ENCODE data around the gene CASZ1. TPM values are rescaled to one million over a fixed set of nuclear protein-coding genes. Genes with fewer than 3 reads are reported as not detected.

The CASZ1 gene
- total RNA-seq, 1 experiment from 2014 or later: 3.9 TPM

DNA sequence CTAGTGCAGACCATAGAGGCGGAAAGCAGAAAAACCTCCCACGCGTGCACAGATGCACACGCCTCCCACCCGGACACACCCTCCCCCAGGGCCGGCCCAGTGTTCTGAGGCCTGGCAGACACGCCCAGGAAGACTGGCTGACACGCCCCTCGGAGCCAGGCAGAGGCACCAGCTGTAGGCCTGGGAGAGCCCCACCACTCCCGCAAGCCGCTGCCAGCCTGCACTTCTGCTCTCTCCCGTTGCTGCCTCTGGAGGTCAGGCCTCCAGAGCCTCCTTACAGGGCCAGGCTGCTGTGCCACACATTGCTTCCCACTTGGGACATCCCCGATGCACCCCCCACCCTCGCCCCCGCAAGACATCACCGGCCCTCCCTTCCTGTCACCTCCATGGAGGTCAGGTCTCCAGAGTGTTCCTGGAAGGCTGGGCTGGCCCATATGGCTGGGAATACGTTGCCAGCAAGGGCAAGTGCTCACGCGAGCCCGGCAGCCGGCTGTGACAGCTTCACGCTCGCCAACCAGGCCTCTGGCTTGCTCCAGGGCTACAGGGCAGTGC is 40.4 kb downstream of the CASZ1 start:
- Histone ChIP-seq H3K23ac (ENCODE audit: insufficient read length, low read depth, low read length) (no peak overlapping the region), H3K79me1 (ENCODE audit: insufficient read depth, low read depth, low read length, poor library complexity, severe bottlenecking) (no peaks in the 10 kb centered on the region), H3T11ph (ENCODE audit: low read length) (no peak overlapping the region), H3K4me1 (ENCODE audit: insufficient read depth, low read length) (no peaks in the 10 kb centered on the region; the same call in 1 of the 2 replicates), H2BK12ac (ENCODE audit: insufficient read length, low read depth, low read length) (no peak overlapping the region), H2AK5ac (ENCODE audit: insufficient read length, low read length) (no peak overlapping the region), H2BK15ac (ENCODE audit: low read depth, low read length) (no peak overlapping the region), H3K9me3 (ENCODE audit: control insufficient read depth, low read depth, low read length) (no peaks in the 10 kb centered on the region), H4K8ac (replicated peaks; ENCODE audit: insufficient read length, low read depth, low read length) (no peak overlapping the region), H4K5ac (ENCODE audit: insufficient read length, low read depth, low read length) (no peak overlapping the region), H2BK5ac (ENCODE audit: insufficient read length, low read length) (no peak overlapping the region), H3K79me2 (ENCODE audit: insufficient read depth, low read length) (no peaks in the 10 kb centered on the region), H3K4me2 (ENCODE audit: insufficient read depth, insufficient read length, low read length) (no peak overlapping the region), H3K27me3 (ENCODE audit: insufficient read depth, low read length) (no peaks in the 10 kb centered on the region), H4K20me1 (ENCODE audit: control insufficient read depth, insufficient read depth, insufficient read length) (no peaks in the 10 kb centered on the region), H3K9ac (ENCODE audit: extremely low read depth, insufficient read length, low read length) (no peak overlapping the region), H2AFZ (ENCODE audit: low read length) (no peak overlapping the region), H2BK20ac (ENCODE audit: low read depth, low read length, poor library complexity, severe bottlenecking) (no peak overlapping the region), H3K27ac (ENCODE audit: insufficient read length, low read depth, low read length) (no peak overlapping the region), H3K4ac (ENCODE audit: low read depth, low read length) (no peak overlapping the region), H4K91ac (ENCODE audit: insufficient read length, low read depth, low read length) (no peak overlapping the region), H3K56ac (ENCODE audit: insufficient read length, low read depth, low read length) (no peak overlapping the region), H2BK120ac (ENCODE audit: low read depth, low read length, poor library complexity, severe bottlenecking) (no peak overlapping the region), H3K18ac (ENCODE audit: insufficient read length, low read depth, low read length) (no peak overlapping the region), H3K14ac (ENCODE audit: insufficient read depth, low read length) (no peak overlapping the region), H3K23me2 (ENCODE audit: insufficient read length, low read depth, low read length, poor library complexity, severe bottlenecking) (no peaks in the 10 kb centered on the region)
- no CpG with 5 or more reads among the region's 23 CpGs for WGBS (ENCODE audit: extremely low coverage, insufficient read length, low lambda C conversion rate)
- no peaks in the 10 kb centered on the region for H3K36me3 Mint-ChIP-seq (ENCODE audit: insufficient read depth in 1 of 3, low read depth in 3 of 3)
- DNase-seq: peak; percentile 48
- H3K9me3 Mint-ChIP-seq: no peaks in the 10 kb centered on the region
- H3K4me3 Mint-ChIP-seq: no peak overlapping the region
- H3K27ac Mint-ChIP-seq: no peak overlapping the region
- TF ChIP-seq, protein P1, sequence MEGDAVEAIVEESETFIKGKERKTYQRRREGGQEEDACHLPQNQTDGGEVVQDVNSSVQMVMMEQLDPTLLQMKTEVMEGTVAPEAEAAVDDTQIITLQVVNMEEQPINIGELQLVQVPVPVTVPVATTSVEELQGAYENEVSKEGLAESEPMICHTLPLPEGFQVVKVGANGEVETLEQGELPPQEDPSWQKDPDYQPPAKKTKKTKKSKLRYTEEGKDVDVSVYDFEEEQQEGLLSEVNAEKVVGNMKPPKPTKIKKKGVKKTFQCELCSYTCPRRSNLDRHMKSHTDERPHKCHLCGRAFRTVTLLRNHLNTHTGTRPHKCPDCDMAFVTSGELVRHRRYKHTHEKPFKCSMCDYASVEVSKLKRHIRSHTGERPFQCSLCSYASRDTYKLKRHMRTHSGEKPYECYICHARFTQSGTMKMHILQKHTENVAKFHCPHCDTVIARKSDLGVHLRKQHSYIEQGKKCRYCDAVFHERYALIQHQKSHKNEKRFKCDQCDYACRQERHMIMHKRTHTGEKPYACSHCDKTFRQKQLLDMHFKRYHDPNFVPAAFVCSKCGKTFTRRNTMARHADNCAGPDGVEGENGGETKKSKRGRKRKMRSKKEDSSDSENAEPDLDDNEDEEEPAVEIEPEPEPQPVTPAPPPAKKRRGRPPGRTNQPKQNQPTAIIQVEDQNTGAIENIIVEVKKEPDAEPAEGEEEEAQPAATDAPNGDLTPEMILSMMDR (conservative IDR thresholded peaks at IDR 0.05): no peak
- peaks cover 26 to 29% of the 10 kb centered on the region in 2 experiments for H3K4me1 Mint-ChIP-seq
- H3K27me3 Mint-ChIP-seq (ENCODE audit: low read depth): no peaks in the 10 kb centered on the region; the same call in 1 of the 2 replicates

Data from H9 (cell line).